Muscle of leg (tissue), 11 donors: ENCODE results near the gene POLR3C. TPM values are rescaled to one million over a fixed set of nuclear protein-coding genes. Genes with fewer than 3 reads are reported as not detected.

Source experiments
- DNase-seq: peaks from one replicate; pipeline ENCODE4 v3.0.0; 2013
- H3K27ac ChIP-seq: one replicate; pipeline ENCODE4 v1.5.1; 2013; ENCODE audit warnings: mild to moderate bottlenecking, low read length, control low read depth
- H3K27me3 ChIP-seq: one replicate; pipeline ENCODE4 v1.6.1; 2013; ENCODE audit warnings: low read length; ENCODE audit not compliant: control insufficient read depth, insufficient read depth
- H3K36me3 ChIP-seq: one replicate; pipeline ENCODE4 v1.6.1; 2013; ENCODE audit warnings: low read length; ENCODE audit not compliant: control insufficient read depth, insufficient read depth
- H3K4me1 ChIP-seq: one replicate; pipeline ENCODE4 v1.6.1; 2013; ENCODE audit warnings: low read length; ENCODE audit not compliant: control insufficient read depth, insufficient read depth
- H3K4me3 ChIP-seq: one replicate; pipeline ENCODE4 v1.5.1; 2013; ENCODE audit warnings: low read length, control low read depth
- H3K9me3 ChIP-seq: replicated peaks from 2 replicates; pipeline ENCODE4 v1.6.1; 2013; ENCODE audit warnings: low read depth, low read length; ENCODE audit not compliant: control insufficient read depth
- WGBS: methylation state at CpG from one replicate; pipeline ENCODE4 v1.1.5; 2013; ENCODE audit warnings: missing lambda C conversion rate; ENCODE audit not compliant: insufficient coverage; 5-methylcytosine and 5-hydroxymethylcytosine counted together
- polyA plus RNA-seq, 8 donors: library from polyadenylated mRNA; unstranded; fragments of 120-200 nt; gene quantifications; one replicate each; pipeline versions ENCODE4 v1.2.1 to v1.2.3, GENCODE V29; 2013; ENCODE audit warnings: inconsistent platforms in 1 of 8, low replicate concordance in 1 of 8; ENCODE audit not compliant: insufficient read length in 8 of 8, insufficient read depth in 1 of 8
- total RNA-seq: library from RNA; stranded (reverse); fragments of 120-200 nt; gene quantifications from one replicate; pipeline ENCODE4 v1.2.4, GENCODE V29; 2013

POLR3C gene
- total and polyA plus RNA-seq, 9 donors, result 16.2 to 24.8 (median 19.8) TPM

DNA sequence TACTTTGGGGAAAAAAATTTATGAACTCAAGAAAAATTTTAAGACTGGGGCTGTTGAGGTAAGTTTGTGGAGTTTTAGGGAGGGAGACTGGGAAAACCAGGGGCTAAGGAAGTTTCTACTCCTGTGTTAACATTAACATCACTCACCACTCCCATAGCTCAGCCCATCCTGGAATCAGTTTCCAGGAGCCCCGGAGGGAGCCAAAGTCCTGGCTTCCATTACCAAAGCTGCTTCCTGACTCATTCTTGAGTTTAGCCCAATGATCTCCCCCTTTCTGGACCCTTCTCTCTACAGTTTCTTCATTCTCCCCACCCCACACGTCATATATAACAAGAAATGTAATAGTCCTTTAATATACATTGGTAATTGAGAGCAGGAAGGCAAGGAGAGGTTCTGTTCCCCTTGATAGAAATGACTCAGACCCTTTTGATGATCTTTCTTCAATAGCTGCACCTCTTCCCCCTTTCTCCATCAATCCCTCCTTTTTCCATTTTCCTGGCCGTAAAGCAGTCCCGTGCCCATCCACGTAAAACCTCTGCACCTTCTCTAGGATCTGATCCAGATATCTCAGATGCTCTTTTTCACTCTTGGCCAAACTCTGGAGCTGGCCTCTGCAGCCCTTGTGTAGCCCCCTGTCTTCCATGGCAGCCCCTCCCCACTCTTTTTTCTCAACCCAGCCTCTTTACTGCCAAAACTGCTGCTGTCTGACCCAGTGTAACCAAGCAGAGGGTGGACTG is 39.5 kb downstream of the POLR3C start:
- peaks cover 11% of the 10 kb centered on the region for H3K4me1 ChIP-seq
- H3K27ac ChIP-seq, result peak overlapping the region; percentile 87
- peak; percentile 96 for DNase-seq
- H3K36me3 ChIP-seq, result peaks cover 8% of the 10 kb centered on the region
- H3K4me3 ChIP-seq, result no peak overlapping the region
- no peaks in the 10 kb centered on the region for H3K9me3 ChIP-seq
- WGBS, result 38% methylated on average over 4 of the region's 5 CpGs
- H3K27me3 ChIP-seq, result peaks cover 4% of the 10 kb centered on the region

DNA sequence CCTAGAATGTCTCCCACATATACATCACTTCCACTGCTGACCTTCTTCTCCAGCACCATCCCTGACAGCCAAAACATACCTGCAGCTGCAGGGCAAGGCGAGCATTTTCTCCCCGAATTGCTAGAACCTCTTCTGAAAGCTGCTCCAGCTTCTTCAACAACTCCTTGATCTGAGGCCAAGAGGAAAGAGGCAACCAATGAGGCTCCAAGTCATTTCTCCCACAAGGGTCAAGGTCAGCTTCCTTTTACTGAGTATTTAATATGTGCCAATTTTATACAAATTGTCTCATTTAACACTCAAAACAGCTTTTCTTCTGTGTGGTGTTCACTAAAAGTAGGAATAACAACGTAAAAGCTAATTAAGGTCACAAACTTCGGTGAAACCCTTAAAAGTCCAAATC is 44.2 kb downstream of the POLR3C start:
- Histone ChIP-seq H3K27me3 (peaks cover 12% of the 10 kb centered on the region), H3K27ac (no peak overlapping the region), H3K9me3 (no peaks in the 10 kb centered on the region), H3K4me1 (peaks cover 23% of the 10 kb centered on the region), H3K4me3 (no peak overlapping the region), H3K36me3 (peaks cover 8% of the 10 kb centered on the region)
- 80% methylated on average over 2 of the region's 4 CpGs for WGBS
- DNase-seq, result no peak

DNA sequence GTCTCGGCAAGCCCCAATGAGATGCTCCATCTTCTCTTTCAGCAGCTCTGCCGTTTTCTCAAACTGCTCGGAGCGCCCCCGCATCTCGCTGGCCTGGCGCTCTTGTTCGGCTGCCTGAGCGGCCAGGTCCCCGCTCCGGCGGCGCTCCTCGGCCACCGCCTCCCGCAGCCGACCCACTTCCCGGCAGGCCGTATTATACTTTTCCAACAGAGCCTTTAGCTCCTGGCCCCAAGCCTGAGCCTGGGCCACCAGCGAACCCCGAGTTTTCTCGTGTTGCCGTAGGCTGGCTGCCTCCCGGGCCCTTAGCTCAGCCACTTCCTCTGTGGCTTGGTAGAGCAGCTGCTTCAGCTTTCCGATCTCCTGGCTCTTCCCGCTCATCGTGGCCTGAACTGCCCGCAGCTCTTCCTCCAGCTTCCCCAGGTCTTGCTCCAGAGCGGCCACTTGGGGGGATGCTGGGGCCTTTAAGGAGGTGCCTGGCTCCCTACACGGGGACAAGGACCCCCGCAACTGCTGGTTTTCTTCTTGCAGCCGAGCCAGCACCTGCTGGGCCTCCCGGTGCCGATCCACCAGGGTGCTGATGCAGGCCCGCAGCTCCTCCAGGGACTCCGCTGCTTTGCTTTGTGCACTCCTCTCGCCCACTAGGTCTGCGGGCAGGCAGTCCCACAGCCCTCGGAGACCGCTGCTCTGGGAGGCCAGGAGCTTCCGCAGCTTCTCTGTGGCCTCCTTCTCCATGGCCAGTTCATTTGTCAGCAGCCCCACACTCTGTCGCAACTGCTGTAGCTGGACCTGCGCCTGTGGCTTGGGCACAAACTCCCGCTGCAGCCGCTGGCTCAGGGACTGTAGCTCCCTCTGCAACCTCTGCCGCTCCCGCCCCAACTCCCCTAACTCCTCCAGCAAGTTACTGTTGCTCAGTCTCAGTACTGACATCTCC is 48.3 kb downstream of the POLR3C start:
- H3K9me3 ChIP-seq, result no peaks in the 10 kb centered on the region
- peaks cover 17% of the 10 kb centered on the region for H3K4me1 ChIP-seq
- peak; percentile 75 for DNase-seq
- WGBS, result 11% methylated on average over 44 of the region's 47 CpGs
- H3K27ac ChIP-seq, result peak overlapping the region; percentile 88
- peaks cover 4% of the 10 kb centered on the region for H3K36me3 ChIP-seq
- H3K4me3 ChIP-seq, result peak overlapping the region; percentile 46
- peaks cover 22% of the 10 kb centered on the region for H3K27me3 ChIP-seq

DNA sequence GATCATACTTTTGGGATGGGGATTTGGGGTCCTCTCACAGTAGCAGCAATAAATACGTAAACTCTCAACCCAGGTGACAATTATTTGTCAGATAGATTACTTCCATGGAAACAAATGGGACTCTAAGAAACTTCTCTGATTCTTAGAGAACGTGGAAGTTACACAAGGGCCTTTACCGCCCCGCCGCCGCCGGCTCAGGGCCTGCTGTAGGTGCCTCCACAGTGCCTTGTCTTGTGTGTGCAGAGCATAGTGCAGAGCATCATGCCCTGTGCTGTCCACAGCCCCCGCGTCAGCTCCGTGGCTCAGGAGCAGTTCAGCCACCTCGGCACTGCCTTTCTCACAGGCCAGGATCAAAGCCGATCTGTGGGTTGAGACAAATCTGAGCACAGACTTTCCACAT is 50.6 kb downstream of the POLR3C start:
- DNase-seq, result no peak
- Histone ChIP-seq H3K27me3 (peaks cover 24% of the 10 kb centered on the region), H3K4me3 (no peak overlapping the region), H3K27ac (no peak overlapping the region), H3K36me3 (no peaks in the 10 kb centered on the region), H3K9me3 (no peaks in the 10 kb centered on the region), H3K4me1 (peaks cover 17% of the 10 kb centered on the region)
- WGBS, result 91% methylated on average over 11 of the region's 12 CpGs

DNA sequence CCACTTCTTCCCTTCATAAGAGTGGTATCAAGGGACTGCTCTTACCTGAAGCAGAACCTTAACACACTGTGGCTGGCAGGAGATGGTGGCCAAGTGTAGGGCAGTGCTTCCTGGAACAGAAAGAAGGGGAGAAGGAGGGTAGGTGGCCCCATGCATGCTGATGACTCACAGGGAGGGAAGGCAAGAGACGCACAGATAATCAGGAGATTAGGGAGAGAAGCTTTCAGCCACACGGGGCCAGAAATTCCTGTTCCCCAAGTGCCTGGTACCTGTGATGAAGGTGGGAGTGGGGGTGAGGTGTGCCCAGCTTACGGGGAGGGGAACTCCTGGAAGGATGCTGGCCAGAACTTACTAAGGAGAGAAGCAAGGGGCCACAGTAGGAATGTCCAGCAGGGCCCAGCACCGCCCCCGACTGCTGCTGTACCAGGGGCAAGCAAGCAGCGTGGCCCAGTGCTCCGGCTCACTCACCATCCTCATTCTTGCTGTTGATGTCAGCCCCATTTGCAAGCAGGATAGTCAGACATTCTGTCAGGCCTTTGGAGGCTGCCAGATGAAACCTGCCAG is 54.0 kb downstream of the POLR3C start:
- peaks cover 3% of the 10 kb centered on the region for H3K4me1 ChIP-seq
- no peaks in the 10 kb centered on the region for H3K9me3 ChIP-seq
- H3K36me3 ChIP-seq, result no peaks in the 10 kb centered on the region
- 67% methylated on average over 7 of the region's 7 CpGs for WGBS
- no peak for DNase-seq
- H3K27ac ChIP-seq, result no peak overlapping the region
- no peak overlapping the region for H3K4me3 ChIP-seq
- H3K27me3 ChIP-seq, result peaks cover 18% of the 10 kb centered on the region

DNA sequence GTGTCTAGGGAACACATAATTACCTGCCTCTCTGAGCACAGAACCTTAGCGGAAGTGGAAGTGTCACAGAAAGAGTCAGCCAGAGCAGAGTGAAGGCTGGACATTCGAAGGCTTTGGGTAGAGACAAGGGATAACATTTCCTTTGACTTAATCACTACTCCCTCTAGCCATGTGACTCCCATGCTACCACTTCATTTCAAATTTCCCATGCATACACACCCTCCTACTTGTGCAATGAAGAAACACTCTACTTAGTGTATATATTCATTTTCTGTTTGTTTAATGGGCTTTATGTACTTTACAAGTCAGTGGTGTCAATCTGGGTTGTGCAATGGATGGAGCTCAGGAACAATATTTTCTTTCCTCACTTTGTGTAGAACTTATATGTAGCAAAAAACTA is 54.7 kb downstream of the POLR3C start:
- H3K4me1 ChIP-seq, result no peaks in the 10 kb centered on the region
- no peaks in the 10 kb centered on the region for H3K9me3 ChIP-seq
- DNase-seq, result no peak
- H3K27ac ChIP-seq, result no peak overlapping the region
- no peaks in the 10 kb centered on the region for H3K36me3 ChIP-seq
- no CpG with 5 or more reads among the region's 2 CpGs for WGBS
- peaks cover 13% of the 10 kb centered on the region for H3K27me3 ChIP-seq
- H3K4me3 ChIP-seq, result no peak overlapping the region

DNA sequence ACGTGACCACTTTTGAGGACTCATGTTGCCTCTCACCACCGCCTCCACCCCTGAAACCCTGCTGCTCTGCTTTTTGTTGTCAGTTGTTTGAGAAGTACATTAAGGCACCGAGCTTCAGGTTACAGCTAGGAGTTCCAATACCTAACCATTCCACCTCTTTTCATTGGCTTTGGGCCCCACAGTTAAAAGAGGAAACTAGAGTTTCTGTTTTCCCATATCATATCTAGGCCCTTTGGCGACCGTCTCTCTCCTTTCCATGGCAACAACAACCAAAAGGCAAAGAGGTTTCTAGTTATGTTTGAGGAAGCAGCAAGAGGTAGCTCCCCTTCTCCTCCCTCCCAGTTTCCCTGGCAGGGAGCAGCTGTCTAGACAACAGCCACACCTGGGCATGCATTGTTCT is 55.8 kb downstream of the POLR3C start:
- H3K4me1 ChIP-seq, result no peaks in the 10 kb centered on the region
- no peak overlapping the region for H3K27ac ChIP-seq
- no peaks in the 10 kb centered on the region for H3K36me3 ChIP-seq
- WGBS, result 30% methylated on average over 2 of the region's 5 CpGs
- no peaks in the 10 kb centered on the region for H3K9me3 ChIP-seq
- DNase-seq, result no peak
- no peak overlapping the region for H3K4me3 ChIP-seq
- H3K27me3 ChIP-seq, result peaks cover 14% of the 10 kb centered on the region

DNA sequence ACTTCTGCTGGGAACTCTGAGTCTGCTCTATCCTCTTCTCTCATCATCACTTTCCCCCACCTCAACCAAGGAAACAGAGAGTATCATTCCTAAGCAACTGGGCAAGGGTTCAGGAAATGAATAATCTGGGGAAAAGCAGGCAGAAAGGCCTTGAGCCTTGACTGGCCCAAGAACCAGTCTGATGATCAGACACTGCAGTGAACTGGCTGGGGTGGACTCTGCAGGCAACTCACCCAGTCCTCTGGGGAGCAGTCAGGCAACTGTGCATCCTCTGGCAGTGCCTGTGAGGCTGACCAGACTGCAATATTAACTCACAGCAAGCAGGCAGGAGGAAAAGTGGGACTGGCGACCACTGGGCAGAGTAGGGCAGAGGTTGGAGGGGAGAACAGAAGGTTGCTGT is 60.7 kb downstream of the POLR3C start:
- peaks cover 8% of the 10 kb centered on the region for H3K4me1 ChIP-seq
- no peaks in the 10 kb centered on the region for H3K36me3 ChIP-seq
- H3K4me3 ChIP-seq, result no peak overlapping the region
- peaks cover 14% of the 10 kb centered on the region for H3K27me3 ChIP-seq
- 82% methylated on average over 1 of the region's 1 CpG for WGBS
- H3K27ac ChIP-seq, result no peak overlapping the region
- H3K9me3 ChIP-seq, result no peaks in the 10 kb centered on the region
- no peak for DNase-seq

DNA sequence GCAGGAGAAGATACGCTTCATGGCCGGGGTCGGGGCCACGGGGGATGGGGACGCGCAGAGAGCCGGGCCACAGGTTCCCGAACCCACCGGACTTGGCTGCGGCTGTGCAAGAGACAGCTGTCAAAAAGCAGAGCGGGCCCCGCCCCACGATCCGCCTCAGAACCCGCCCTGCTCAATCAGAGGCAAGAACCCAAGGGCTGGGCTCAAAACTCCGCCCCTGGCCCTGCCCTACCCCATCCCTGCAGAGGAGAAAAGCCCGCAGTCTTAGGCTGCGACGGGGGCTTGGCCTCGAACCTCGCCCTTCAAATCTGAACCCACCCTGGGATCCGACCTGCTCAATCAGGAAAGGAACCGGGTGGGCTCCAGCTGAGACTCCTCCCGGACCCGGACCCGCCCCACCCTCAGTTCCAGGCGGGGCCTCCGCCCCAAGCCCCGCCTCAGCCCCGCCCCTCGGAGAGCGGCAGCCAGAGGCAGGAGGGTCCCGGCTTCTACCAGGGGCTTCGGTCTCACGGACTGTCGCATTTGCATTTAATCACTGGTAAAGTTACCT is 61.8 kb downstream of the POLR3C start, which contains the start of gene ANKRD35:
Gene ANKRD35, minus strand, starts transcription at position 129 of the 550 bp plus-strand sequence. Its CDS starts 108 bp downstream, at position 21.
- Histone ChIP-seq H3K36me3 (no peaks in the 10 kb centered on the region), H3K27ac (peak within 1 kb of the TSS; percentile 35)
- peak; percentile 84 for DNase-seq

DNA sequence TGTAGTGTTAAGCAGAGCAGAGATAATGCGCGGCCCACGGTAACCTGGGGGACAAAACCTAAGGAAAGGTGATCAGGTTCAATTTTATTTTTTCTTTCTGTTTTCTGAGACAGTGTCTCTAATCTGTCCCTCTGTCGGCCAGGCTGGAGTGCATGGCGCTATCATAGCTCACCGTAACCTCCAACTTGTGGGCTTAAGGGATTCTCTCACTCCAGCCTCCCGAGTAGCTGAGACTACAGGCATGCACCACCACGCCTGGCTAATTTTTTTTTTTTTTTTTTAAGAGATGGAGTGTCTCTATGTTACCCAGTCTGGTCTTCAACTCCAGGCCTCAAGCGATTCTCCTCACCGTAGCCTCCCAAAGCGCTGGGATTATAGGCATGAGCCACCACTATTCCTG is 62.4 kb downstream of the POLR3C start:
- peak overlapping the region; percentile 52 for H3K4me3 ChIP-seq
- peaks cover 13% of the 10 kb centered on the region for H3K4me1 ChIP-seq
- H3K27ac ChIP-seq, result peak overlapping the region; percentile 35
- no peaks in the 10 kb centered on the region for H3K9me3 ChIP-seq
- H3K27me3 ChIP-seq, result peaks cover 14% of the 10 kb centered on the region
- no peaks in the 10 kb centered on the region for H3K36me3 ChIP-seq
- no peak for DNase-seq
- 31% methylated on average over 6 of the region's 11 CpGs for WGBS

More for the DNA sequence above, 61.8 kb downstream of the POLR3C start, which contains the start of gene ANKRD35:
- H3K4me3 ChIP-seq, result peak within 1 kb of the TSS; percentile 52
- H3K27me3 ChIP-seq, result peaks cover 14% of the 10 kb centered on the region
- H3K9me3 ChIP-seq, result no peaks in the 10 kb centered on the region
- under 1% methylated on average over 25 of the region's 36 CpGs for WGBS
- peaks cover 8% of the 10 kb centered on the region for H3K4me1 ChIP-seq
